B cell (primary cell): ENCODE data around the gene RAPGEF1. TPM values are rescaled to one million over a fixed set of nuclear protein-coding genes. Genes with fewer than 3 reads are reported as not detected.

Experiments
- ATAC-seq: fragments of 200-7000 bp; cut with Tn5 transposase; one replicate; pipeline ENCODE4 v1.10.0; 2021; ENCODE audit warnings: low read depth, mild to moderate bottlenecking, moderate number of reproducible peaks, moderate library complexity
- CTCF ChIA-PET: fragments of 350-600 bp; sonication (Branson Sonifier 250); formaldehyde crosslinking; loops from one replicate; lab custom pipeline; 2021; ENCODE audit warnings: antibody characterized with exemption, inconsistent platforms; lab: Charles Lee
- POLR2A ChIA-PET: fragments of 350-600 bp; sonication (Branson Sonifier 250); formaldehyde crosslinking; loops from one replicate; lab custom pipeline; 2021; ENCODE audit warnings: antibody characterized with exemption; lab: Charles Lee
- DNase-seq: peaks from one replicate; pipeline ENCODE4 v3.0.0; 2013
- H2AFZ ChIP-seq: 2 replicates; pipeline ENCODE4 v1.6.1; 2012; ENCODE audit warnings: mild to moderate bottlenecking, low read depth, low read length; ENCODE audit not compliant: insufficient read depth, poor library complexity, severe bottlenecking
- H3K27ac ChIP-seq, 2 donors: 1 replicate in 1 of 2; 2 replicates in 1 of 2; pipeline ENCODE4 v1.5.1; 2012 to 2013; ENCODE audit warnings: low read length in 2 of 2, mild to moderate bottlenecking in 2 of 2, moderate library complexity in 1 of 2
- H3K27me3 ChIP-seq, 4 experiments: fragments of 200-600 bp in 1 of 4; sonication (generic) in 1 of 4; replicated peaks in 1 of 4; 1 replicate in 2 of 4; 2 replicates in 2 of 4; pipeline versions ENCODE4 v1.6.1 to v1.7.0; 2013 to 2016; ENCODE audit warnings: low read length in 3 of 4, mild to moderate bottlenecking in 2 of 4, mixed read lengths in 1 of 4, moderate library complexity in 1 of 4; ENCODE audit not compliant: insufficient read depth in 4 of 4, control insufficient read depth in 3 of 4; ENCODE audit errors: control extremely low read depth in 1 of 4
- H3K36me3 ChIP-seq, 2 experiments: replicated peaks in 1 of 2; 1 replicate in 1 of 2; 2 replicates in 1 of 2; pipeline versions ENCODE4 v1.6.1 to v1.7.1; 2013; ENCODE audit warnings: low read length in 1 of 2; ENCODE audit not compliant: insufficient read depth in 2 of 2, control insufficient read depth in 1 of 2; ENCODE audit errors: control extremely low read depth in 1 of 2, extremely low read depth in 1 of 2
- H3K4me1 ChIP-seq, 2 donors: fragments of 200-600 bp in 1 of 2; sonication (generic) in 1 of 2; 1 replicate in 1 of 2; 2 replicates in 1 of 2; pipeline versions ENCODE4 v1.5.1 to v1.6.1; 2013 to 2017; ENCODE audit warnings: low read length in 2 of 2; ENCODE audit not compliant: control insufficient read depth in 2 of 2, insufficient read depth in 2 of 2
- H3K4me2 ChIP-seq: replicated peaks from 2 replicates; pipeline ENCODE3; 2012; ENCODE audit warnings: mild to moderate bottlenecking, low read depth, low read length; ENCODE audit not compliant: poor library complexity, severe bottlenecking
- H3K4me3 ChIP-seq, 5 experiments: fragments of 200-600 bp in 1 of 5; sonication (generic) in 1 of 5; 1 replicate in 3 of 5; 2 replicates in 2 of 5; pipeline versions ENCODE4 v1.5.1 to v1.7.0; 2011 to 2016; ENCODE audit warnings: low read length in 4 of 5, mild to moderate bottlenecking in 4 of 5, low read depth in 2 of 5, control low read depth in 1 of 5, moderate library complexity in 1 of 5; ENCODE audit not compliant: insufficient read depth in 1 of 5; ENCODE audit errors: control extremely low read depth in 1 of 5, extremely low read depth in 1 of 5
- H3K79me2 ChIP-seq: fragments of 200-600 bp; sonication (generic); one replicate; pipeline ENCODE4 v1.6.0; 2016; ENCODE audit warnings: low read length; ENCODE audit not compliant: control insufficient read depth, insufficient read depth
- H3K9ac ChIP-seq: fragments of 200-600 bp; sonication (generic); 2 replicates; pipeline ENCODE4 v1.6.1; 2017; ENCODE audit warnings: mild to moderate bottlenecking, low read length, moderate library complexity
- H3K9me3 ChIP-seq, 3 donors: one replicate each; pipeline versions ENCODE4 v1.6.1 to v1.7.1; 2013; ENCODE audit warnings: low read length in 2 of 3; ENCODE audit not compliant: control insufficient read depth in 2 of 3, insufficient read depth in 1 of 3; ENCODE audit errors: control extremely low read depth in 1 of 3
- H4K20me1 ChIP-seq: 2 replicates; pipeline ENCODE4 v1.6.0; 2012; ENCODE audit warnings: mild to moderate bottlenecking, low read length; ENCODE audit not compliant: insufficient read depth, control insufficient read depth, poor library complexity, severe bottlenecking
- H3K27ac Mint-ChIP-seq: one replicate; pipeline ENCODE4 v1.8.0; 2021; ENCODE audit warnings: mixed read lengths
- H3K27me3 Mint-ChIP-seq: one replicate; pipeline ENCODE4 v1.8.0; 2021; ENCODE audit warnings: mixed read lengths
- H3K4me1 Mint-ChIP-seq: one replicate; pipeline ENCODE4 v1.8.0; 2021; ENCODE audit warnings: mixed read lengths
- H3K4me3 Mint-ChIP-seq: one replicate; pipeline ENCODE4 v1.8.0; 2021; ENCODE audit warnings: mixed read lengths
- H3K9me3 Mint-ChIP-seq: one replicate; pipeline ENCODE4 v1.8.0; 2022; ENCODE audit warnings: mixed read lengths; ENCODE audit not compliant: insufficient read depth
- CTCF ChIP-seq: fragments of 200-600 bp; IDR thresholded peaks from one replicate; pipeline ENCODE4 v1.8.0; 2022; ENCODE audit warnings: antibody characterized with exemption, mild to moderate bottlenecking
- EZH2 ChIP-seq: IDR thresholded peaks from 2 replicates; pipeline ENCODE4 v1.6.1; 2012; ENCODE audit warnings: borderline replicate concordance, low read depth, mild to moderate bottlenecking, moderate library complexity, low read length; ENCODE audit not compliant: insufficient read depth, poor library complexity, severe bottlenecking
- WGBS: methylation state at CpG from one replicate; pipeline ENCODE4 v1.1.5; 2013; ENCODE audit warnings: missing lambda C conversion rate; ENCODE audit not compliant: insufficient coverage; 5-methylcytosine and 5-hydroxymethylcytosine counted together
- intact Hi-C: fragments of 100-400 bp; cut with micrococcal nuclease; formaldehyde crosslinking; loops from one replicate; pipeline ENCODE4 v1.10.0; 2022
- polyA plus RNA-seq: library from polyadenylated mRNA; depleted of rRNA; stranded (reverse); fragments of >200 nt; gene quantifications from 2 replicates; pipeline ENCODE4 v1.2.3, GENCODE V29; 2012
- total RNA-seq, 2 donors: library from RNA; stranded (reverse); fragments of 120-200 nt in 1 of 2; gene quantifications; 1 replicate in 1 of 2; 2 replicates in 1 of 2; pipeline versions ENCODE4 v1.2.3 to v1.2.4, GENCODE V29; 2013 to 2022

RAPGEF1 gene
- total and polyA plus RNA-seq, 2 donors (not counting 1 experiment from before 2014, with no cell fraction given): 134 to 447 TPM

- H3K9ac ChIP-seq: no peak overlapping the region
- H3K4me2 ChIP-seq: no peak overlapping the region
- H4K20me1 ChIP-seq: peaks cover 83% of the 10 kb centered on the region
- POLR2A ChIA-PET: no interaction called here
- H3K9me3 Mint-ChIP-seq: no peaks in the 10 kb centered on the region
- no peak for TF ChIP-seq EZH2
- no peak for TF ChIP-seq CTCF
- CTCF ChIA-PET: interaction anchor here (1.5 kb wide), 1 partner anchor 28 kb away, joined by 4 read pairs; no protein-coding TSS in a partner anchor
- ATAC-seq: no peak
- no peaks in the 10 kb centered on the region for H3K27me3 Mint-ChIP-seq
- H3K4me1 Mint-ChIP-seq: peaks cover 57% of the 10 kb centered on the region
- peaks cover 98% of the 10 kb centered on the region for H3K79me2 ChIP-seq
- peaks cover 16 to 28% of the 10 kb centered on the region in 2 donors for H3K4me1 ChIP-seq
- intact Hi-C loops: no loop called here
- no peaks in the 10 kb centered on the region for H3K27me3 ChIP-seq
- WGBS: 100% methylated on average over 5 of the region's 6 CpGs
- H3K4me3 Mint-ChIP-seq: no peak overlapping the region
- H3K9me3 ChIP-seq: no peaks in the 10 kb centered on the region
- H3K27ac ChIP-seq: no peak overlapping the region
- H3K27ac Mint-ChIP-seq: peak overlapping the region; percentile 37
- H3K36me3 ChIP-seq: peaks cover 0 to 73% of the 10 kb centered on the region in 2 experiments
- no peak overlapping the region for H3K4me3 ChIP-seq
- DNase-seq: no peak
- H2AFZ ChIP-seq: no peak overlapping the region
Measured at GRCh38 chr9:131649646-131650045, 90.2 kb downstream of the RAPGEF1 start.

- TF ChIP-seq EZH2: no peak
- TF ChIP-seq CTCF: no peak
- H3K4me1 ChIP-seq: peaks cover 0 to 9% of the 10 kb centered on the region in 2 donors
- DNase-seq: no peak
- Mint-ChIP-seq H3K27me3 (no peaks in the 10 kb centered on the region), H3K27ac (peak overlapping the region; percentile 62), H3K9me3 (no peaks in the 10 kb centered on the region), H3K4me3 (peak overlapping the region; percentile 2), H3K4me1 (peaks cover 41% of the 10 kb centered on the region)
- ChIA-PET CTCF (interaction anchor here (1.0 to 6.4 kb wide), 3 partner anchors 10 to 95 kb away, joined by 3 to 30 read pairs (median 8); partner anchors contain the start of gene RAPGEF1), POLR2A (no interaction called here)
- intact Hi-C loops: no loop called here
- H3K9ac ChIP-seq: no peak overlapping the region
- peaks cover 99% of the 10 kb centered on the region for H3K79me2 ChIP-seq
- no peak overlapping the region for H3K4me2 ChIP-seq
- WGBS: 91% methylated on average over 13 of the region's 13 CpGs
- H2AFZ ChIP-seq: no peak overlapping the region
- H3K4me3 ChIP-seq: no peak overlapping the region
- H3K9me3 ChIP-seq: no peaks in the 10 kb centered on the region
- ATAC-seq: no peak
- peaks cover 93% of the 10 kb centered on the region for H4K20me1 ChIP-seq
- no peaks in the 10 kb centered on the region for H3K27me3 ChIP-seq
- peak overlapping the region in 1 of 2 donors; percentile 61 for H3K27ac ChIP-seq
- H3K36me3 ChIP-seq: peaks cover 0 to 94% of the 10 kb centered on the region in 2 experiments
Measured at GRCh38 chr9:131645078-131645776, 94.6 kb downstream of the RAPGEF1 start.
